Measurements from ENCODE around the gene STUM. TPM values are rescaled to one million over a fixed set of nuclear protein-coding genes. Genes with fewer than 3 reads are reported as not detected.
A peak's percentile ranks its signal among the peaks of the same experiment; 100 is the strongest.

The STUM gene
- polyA plus RNA-seq, 1 donor (not counting 4 experiments of a cell fraction or from before 2014, with no cell fraction given) = 0.01 TPM

GRCh38 chr1:226607821-226608220 lies 59.3 kb downstream of the STUM start:
- no peak overlapping the region for H3K9ac ChIP-seq (ENCODE audit: control insufficient read depth, extremely low read depth, insufficient read depth, low read length)
- H3K9me3 ChIP-seq (ENCODE audit: control insufficient read depth, low read depth, low read length) = no peaks in the 10 kb centered on the region
- H3K79me2 ChIP-seq (ENCODE audit: control insufficient read depth, insufficient read depth, low read length) = no peaks in the 10 kb centered on the region
- DNase-seq (ENCODE audit: low read depth, low spot score) = no peak
- H3K4me1 ChIP-seq (ENCODE audit: control insufficient read depth, extremely low read depth, insufficient read depth, low read length) = peaks cover 10% of the 10 kb centered on the region
- H3K27ac ChIP-seq (ENCODE audit: control insufficient read depth, insufficient read depth, low read length) = no peak overlapping the region
- no peaks in the 10 kb centered on the region for H3K36me3 ChIP-seq (ENCODE audit: control insufficient read depth in 2 of 2, extremely low read depth in 1 of 2, insufficient read depth in 2 of 2, low read length in 2 of 2)
- no peak overlapping the region for H3K4me3 ChIP-seq (ENCODE audit: control insufficient read depth in 2 of 3, extremely low read depth in 1 of 3, insufficient read depth in 2 of 3, low read depth in 1 of 3, low read length in 3 of 3)
- no peak for TF ChIP-seq EZH2 (IDR thresholded peaks at IDR 0.05; ENCODE audit: low read length)
- TF ChIP-seq CTCF (optimal IDR thresholded peaks at IDR 0.05 in 1 of 3, IDR thresholded peaks at IDR 0.05 in 1 of 3, conservative IDR thresholded peaks at IDR 0.05 in 1 of 3; ENCODE audit: extremely low read depth in 1 of 3, insufficient read depth in 2 of 3, low read length in 3 of 3) = no peak
- no peak overlapping the region for H3K4me2 ChIP-seq (ENCODE audit: control insufficient read depth, extremely low read depth, insufficient read depth, low read depth, low read length)
- no peak for FAIRE-seq
- peaks cover 2% of the 10 kb centered on the region for H3K27me3 ChIP-seq (ENCODE audit: control insufficient read depth, extremely low read depth, insufficient read depth, low read length)
- peaks cover 3% of the 10 kb centered on the region for H3K9me1 ChIP-seq (ENCODE audit: control insufficient read depth, extremely low read depth, insufficient read depth, low read length)
- peaks cover 3% of the 10 kb centered on the region for H4K20me1 ChIP-seq (ENCODE audit: control insufficient read depth, extremely low read depth, insufficient read depth, low read length)
- no peak overlapping the region for H2AFZ ChIP-seq (ENCODE audit: control insufficient read depth, low read length)
- dilution Hi-C loops (cut with MboI; ENCODE audit: extremely low pct_ligation_motif_present, low sequenced_read_pairs) = no loop called here

GRCh38 chr1:226608699-226609505 lies 60.3 kb downstream of the STUM start:
- TF ChIP-seq CTCF (optimal IDR thresholded peaks at IDR 0.05 in 1 of 3, IDR thresholded peaks at IDR 0.05 in 1 of 3, conservative IDR thresholded peaks at IDR 0.05 in 1 of 3; ENCODE audit: extremely low read depth in 1 of 3, insufficient read depth in 2 of 3, low read length in 3 of 3) = peak; percentile 70 to 93 (median 83)
- TF ChIP-seq EZH2 (IDR thresholded peaks at IDR 0.05; ENCODE audit: low read length) = no peak
- peaks cover 3% of the 10 kb centered on the region for H4K20me1 ChIP-seq (ENCODE audit: control insufficient read depth, extremely low read depth, insufficient read depth, low read length)
- H3K4me2 ChIP-seq (ENCODE audit: control insufficient read depth, extremely low read depth, insufficient read depth, low read depth, low read length) = no peak overlapping the region
- no peaks in the 10 kb centered on the region for H3K36me3 ChIP-seq (ENCODE audit: control insufficient read depth in 2 of 2, extremely low read depth in 1 of 2, insufficient read depth in 2 of 2, low read length in 2 of 2)
- dilution Hi-C loops (cut with MboI; ENCODE audit: extremely low pct_ligation_motif_present, low sequenced_read_pairs) = no loop called here
- peaks cover 3% of the 10 kb centered on the region for H3K27me3 ChIP-seq (ENCODE audit: control insufficient read depth, extremely low read depth, insufficient read depth, low read length)
- DNase-seq (ENCODE audit: low read depth, low spot score) (peak; percentile 25), FAIRE-seq (no peak)
- H3K9me1 ChIP-seq (ENCODE audit: control insufficient read depth, extremely low read depth, insufficient read depth, low read length) = no peaks in the 10 kb centered on the region
- no peaks in the 10 kb centered on the region for H3K79me2 ChIP-seq (ENCODE audit: control insufficient read depth, insufficient read depth, low read length)
- no peak overlapping the region for H3K9ac ChIP-seq (ENCODE audit: control insufficient read depth, extremely low read depth, insufficient read depth, low read length)
- H3K4me1 ChIP-seq (ENCODE audit: control insufficient read depth, extremely low read depth, insufficient read depth, low read length) = no peaks in the 10 kb centered on the region
- H2AFZ ChIP-seq (ENCODE audit: control insufficient read depth, low read length) = no peak overlapping the region
- no peak overlapping the region for H3K27ac ChIP-seq (ENCODE audit: control insufficient read depth, insufficient read depth, low read length)
- H3K9me3 ChIP-seq (ENCODE audit: control insufficient read depth, low read depth, low read length) = no peaks in the 10 kb centered on the region
- H3K4me3 ChIP-seq (ENCODE audit: control insufficient read depth in 2 of 3, extremely low read depth in 1 of 3, insufficient read depth in 2 of 3, low read depth in 1 of 3, low read length in 3 of 3) = no peak overlapping the region

Measured in keratinocyte (primary cell).